K562 (cell line): ENCODE data around the gene RNU1-2. TPM values are rescaled to one million over a fixed set of nuclear protein-coding genes. Genes with fewer than 3 reads are reported as not detected.

Source experiments
- BRCA1 ChIP-seq, 2 experiments: fragments of 450-650 bp in 1 of 2; sonication (generic) in 1 of 2; formaldehyde crosslinking in 1 of 2; IDR thresholded peaks; 2 replicates each; pipeline versions ENCODE4 v1.5.0 to v1.6.1; 2017 to 2020; ENCODE audit warnings: mild to moderate bottlenecking in 1 of 2, missing genetic modification reagents in 1 of 2
- ERF ChIP-seq: fragments of 450-650 bp; formaldehyde crosslinking; IDR thresholded peaks from 2 replicates; pipeline ENCODE4 v1.4.0; 2020; ENCODE audit warnings: mild to moderate bottlenecking, mixed read lengths
- ETV5 ChIP-seq: sonication (generic); formaldehyde crosslinking; IDR thresholded peaks from 2 replicates; pipeline ENCODE4 v1.4.0; 2020; ENCODE audit warnings: low read depth, mild to moderate bottlenecking, missing genetic modification reagents
- GABPB2 ChIP-seq: fragments of 250-450 bp; sonication (Bioruptor Pico); conservative IDR thresholded peaks from 2 replicates; pipeline ENCODE4 v1.5.1; 2021; ENCODE audit warnings: mild to moderate bottlenecking
- GATAD2A ChIP-seq: fragments of 450-650 bp; IDR thresholded peaks from 2 replicates; pipeline ENCODE4 v1.6.1; 2017
- HMGN3 ChIP-seq: IDR thresholded peaks from 2 replicates; pipeline ENCODE4 v1.6.1; 2011; ENCODE audit warnings: borderline replicate concordance, low read depth, mild to moderate bottlenecking, mixed read lengths, low read length; ENCODE audit not compliant: insufficient read length; ENCODE audit errors: extremely low read depth
- KLF1 ChIP-seq: fragments of 450-650 bp; IDR thresholded peaks from 2 replicates; pipeline ENCODE4 v1.6.1; 2016; ENCODE audit warnings: missing genetic modification characterization, missing compliant biosample characterization
- MEF2A ChIP-seq: IDR thresholded peaks from 2 replicates; pipeline ENCODE4 v1.6.1; 2011; ENCODE audit warnings: low read depth, mild to moderate bottlenecking, low read length, moderate library complexity; ENCODE audit not compliant: control insufficient read depth
- POLR2B ChIP-seq: fragments of 450-650 bp; IDR thresholded peaks from 2 replicates; pipeline ENCODE4 v1.6.1; 2018; ENCODE audit warnings: low read depth; ENCODE audit not compliant: partially characterized antibody
- POLR2G ChIP-seq: fragments of 200-400 bp; formaldehyde crosslinking; IDR thresholded peaks from 2 replicates; pipeline ENCODE4 v1.6.1; 2017; ENCODE audit warnings: low read depth, mild to moderate bottlenecking, antibody characterized with exemption, low read length, moderate library complexity
- SUPT5H ChIP-seq: fragments of 450-650 bp; IDR thresholded peaks from 2 replicates; pipeline ENCODE4 v1.6.1; 2016
- TAL1 ChIP-seq: fragments of 450-650 bp; IDR thresholded peaks from 2 replicates; pipeline ENCODE4 v1.6.1; 2016; ENCODE audit warnings: mild to moderate bottlenecking
- TCF7L2 ChIP-seq: fragments of 150-350 bp; IDR thresholded peaks from 2 replicates; pipeline ENCODE4 v1.6.1; 2016; ENCODE audit warnings: low read depth, mild to moderate bottlenecking, low read length, moderate library complexity
- TFAM ChIP-seq: fragments of 250-450 bp; sonication (Bioruptor Pico); conservative IDR thresholded peaks from 2 replicates; pipeline ENCODE4 v1.5.0; 2021; ENCODE audit warnings: mild to moderate bottlenecking, moderate library complexity
- ZNF57 ChIP-seq: fragments of 450-650 bp; formaldehyde crosslinking; IDR thresholded peaks from 2 replicates; pipeline ENCODE4 v1.4.0; 2020; ENCODE audit warnings: mild to moderate bottlenecking, moderate library complexity
- ZNF589 ChIP-seq: fragments of 200-800 bp; sonication (Bioruptor generic); IDR thresholded peaks from 2 replicates; pipeline ENCODE4 v1.6.1; 2016; ENCODE audit warnings: low read depth, missing genetic modification characterization, missing compliant biosample characterization
- ZNF75A ChIP-seq: fragments of 450-650 bp; formaldehyde crosslinking; IDR thresholded peaks from 2 replicates; pipeline ENCODE4 v1.4.0; 2020; ENCODE audit warnings: mild to moderate bottlenecking
- ZNF79 ChIP-seq: fragments of 250-450 bp; sonication (Bioruptor Pico); IDR thresholded peaks from 2 replicates; pipeline ENCODE4 v1.4.0; 2020; ENCODE audit warnings: low read depth, mild to moderate bottlenecking, moderate library complexity
- polyA plus RNA-seq, 8 experiments: library from polyadenylated mRNA; depleted of rRNA in 4 of 8; stranded (reverse) in 5 of 8; unstranded in 3 of 8; fragments of >200 nt; fragmentation: Nextera tagmentation in 2 of 8; fragmentation: Illumina TruSeq in 1 of 8; extraction: Ambion mirVana in 2 of 8; extraction: Trizol in 1 of 8; gene quantifications; 2 replicates each; pipeline versions ENCODE4 v1.2.1 to v1.2.3, GENCODE V29; 2011 to 2014; ENCODE audit warnings: inconsistent platforms in 1 of 8, missing spikeins in 1 of 8
- total RNA-seq, 7 experiments: library from RNA; depleted of rRNA in 6 of 7; stranded (reverse); fragments of >200 nt in 6 of 7; fragmentation: Illumina TruSeq in 2 of 7; extraction: Trizol in 2 of 7; gene quantifications; 2 replicates each; pipeline versions ENCODE4 v1.2.1 to v1.2.3, GENCODE V29; 2011 to 2021; ENCODE audit warnings: low replicate concordance in 1 of 7
- TF ChIP-seq, protein P1 (sequence below): sonication (generic); formaldehyde crosslinking; IDR thresholded peaks from 2 replicates; pipeline ENCODE4 v1.4.0; 2020; ENCODE audit warnings: mild to moderate bottlenecking, missing genetic modification reagents
- TF ChIP-seq, protein P2 (sequence below): fragments of 450-650 bp; formaldehyde crosslinking; IDR thresholded peaks from 2 replicates; pipeline ENCODE4 v1.4.0; 2022; ENCODE audit warnings: missing genetic modification characterization
- TF ChIP-seq, protein P3 (sequence below), 2 experiments: IDR thresholded peaks; 2 replicates each; pipeline ENCODE4 v1.6.1; 2011; ENCODE audit warnings: borderline replicate concordance in 1 of 2, control low read depth in 1 of 2, low read depth in 1 of 2, low read length in 1 of 2, mild to moderate bottlenecking in 1 of 2, mixed read lengths in 1 of 2, moderate library complexity in 1 of 2; ENCODE audit not compliant: insufficient read depth in 1 of 2, insufficient read length in 1 of 2, poor library complexity in 1 of 2, severe bottlenecking in 1 of 2; ENCODE audit errors: extremely low read depth in 1 of 2
- TF ChIP-seq, protein P4 (sequence below): fragments of 450-650 bp; conservative IDR thresholded peaks from 2 replicates; pipeline ENCODE4 v1.6.1; 2016; ENCODE audit warnings: missing genetic modification characterization, low read depth, mild to moderate bottlenecking, missing compliant biosample characterization, moderate library complexity

Gene RNU1-2
- total and polyA plus RNA-seq, 9 of the 15 experiments (the other 6 are each of a cell fraction or from before 2014, with no cell fraction given) = under 0.01 to 32,823 (median 2,538) TPM; not detected in 4

DNA sequence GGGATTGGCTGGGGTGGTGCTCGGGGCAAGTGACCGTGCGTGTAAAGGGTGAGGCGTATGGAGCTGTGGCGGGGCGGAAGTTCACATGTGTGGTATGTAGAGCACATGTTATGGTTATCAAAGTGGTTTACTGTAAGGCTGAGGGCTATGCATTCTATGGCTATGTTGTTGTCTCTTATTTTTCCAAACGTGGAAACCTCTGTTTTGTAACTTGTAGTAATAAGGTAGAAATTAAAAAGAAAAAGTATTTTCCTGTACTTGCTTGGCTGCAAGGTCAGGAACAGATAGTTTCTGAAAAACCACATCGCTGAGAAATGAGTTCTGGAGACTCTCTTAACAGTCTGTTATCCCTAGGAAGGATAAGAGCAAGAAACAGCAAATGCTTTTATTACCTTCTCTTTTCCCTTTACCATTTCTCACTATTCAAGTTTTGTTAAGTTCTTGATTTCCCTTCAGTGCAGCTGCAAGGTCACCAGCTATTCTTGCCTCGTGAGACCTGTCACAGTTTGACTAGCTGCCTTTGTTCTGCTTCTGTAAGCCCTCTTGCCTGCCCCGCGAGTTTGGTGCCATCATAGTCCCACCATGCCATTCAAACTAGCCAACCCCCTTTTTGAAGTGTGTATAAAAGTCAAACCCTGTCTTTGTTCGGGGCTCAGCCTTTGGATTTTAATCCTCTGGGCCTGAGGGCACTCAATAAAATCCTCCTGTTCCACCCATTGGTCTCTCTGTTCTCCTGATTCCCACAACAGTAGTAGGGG lies 9.5 kb downstream of the RNU1-2 start (continued):
- TF ChIP-seq, protein P1, sequence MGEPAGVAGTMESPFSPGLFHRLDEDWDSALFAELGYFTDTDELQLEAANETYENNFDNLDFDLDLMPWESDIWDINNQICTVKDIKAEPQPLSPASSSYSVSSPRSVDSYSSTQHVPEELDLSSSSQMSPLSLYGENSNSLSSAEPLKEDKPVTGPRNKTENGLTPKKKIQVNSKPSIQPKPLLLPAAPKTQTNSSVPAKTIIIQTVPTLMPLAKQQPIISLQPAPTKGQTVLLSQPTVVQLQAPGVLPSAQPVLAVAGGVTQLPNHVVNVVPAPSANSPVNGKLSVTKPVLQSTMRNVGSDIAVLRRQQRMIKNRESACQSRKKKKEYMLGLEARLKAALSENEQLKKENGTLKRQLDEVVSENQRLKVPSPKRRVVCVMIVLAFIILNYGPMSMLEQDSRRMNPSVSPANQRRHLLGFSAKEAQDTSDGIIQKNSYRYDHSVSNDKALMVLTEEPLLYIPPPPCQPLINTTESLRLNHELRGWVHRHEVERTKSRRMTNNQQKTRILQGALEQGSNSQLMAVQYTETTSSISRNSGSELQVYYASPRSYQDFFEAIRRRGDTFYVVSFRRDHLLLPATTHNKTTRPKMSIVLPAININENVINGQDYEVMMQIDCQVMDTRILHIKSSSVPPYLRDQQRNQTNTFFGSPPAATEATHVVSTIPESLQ (CRISPR knock-in tag) = 0 out of 2 replicates have a peak, but pooled peaks have one; percentile 41
- TF ChIP-seq GABPB2 = peak; percentile 97
- TF ChIP-seq ZNF589 (CRISPR knock-in tag) = peak; percentile 80; the same call in 1 of the 2 replicates
- TF ChIP-seq KLF1 (tag) = peak; percentile 4; the same call in 1 of the 2 replicates
- TF ChIP-seq ERF (CRISPR knock-in tag) = peak; percentile 99
- TF ChIP-seq, protein P2, sequence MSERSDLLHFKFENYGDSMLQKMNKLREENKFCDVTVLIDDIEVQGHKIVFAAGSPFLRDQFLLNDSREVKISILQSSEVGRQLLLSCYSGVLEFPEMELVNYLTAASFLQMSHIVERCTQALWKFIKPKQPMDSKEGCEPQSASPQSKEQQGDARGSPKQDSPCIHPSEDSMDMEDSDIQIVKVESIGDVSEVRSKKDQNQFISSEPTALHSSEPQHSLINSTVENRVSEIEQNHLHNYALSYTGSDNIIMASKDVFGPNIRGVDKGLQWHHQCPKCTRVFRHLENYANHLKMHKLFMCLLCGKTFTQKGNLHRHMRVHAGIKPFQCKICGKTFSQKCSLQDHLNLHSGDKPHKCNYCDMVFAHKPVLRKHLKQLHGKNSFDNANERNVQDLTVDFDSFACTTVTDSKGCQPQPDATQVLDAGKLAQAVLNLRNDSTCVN = peak; percentile 100
- TF ChIP-seq, protein P3, sequence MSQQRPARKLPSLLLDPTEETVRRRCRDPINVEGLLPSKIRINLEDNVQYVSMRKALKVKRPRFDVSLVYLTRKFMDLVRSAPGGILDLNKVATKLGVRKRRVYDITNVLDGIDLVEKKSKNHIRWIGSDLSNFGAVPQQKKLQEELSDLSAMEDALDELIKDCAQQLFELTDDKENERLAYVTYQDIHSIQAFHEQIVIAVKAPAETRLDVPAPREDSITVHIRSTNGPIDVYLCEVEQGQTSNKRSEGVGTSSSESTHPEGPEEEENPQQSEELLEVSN (IDR thresholded peaks at IDR 0.05; ENCODE audit: borderline replicate concordance in 1 of 2, extremely low read depth in 1 of 2, insufficient read depth in 1 of 2, insufficient read length in 1 of 2, low read depth in 1 of 2, low read length in 1 of 2, poor library complexity in 1 of 2, severe bottlenecking in 1 of 2) = peak; percentile 8 to 9
- TF ChIP-seq TFAM (CRISPR knock-in tag) = no peak
- TF ChIP-seq HMGN3 = peak; percentile 79
- TF ChIP-seq SUPT5H = peak; percentile 99
- TF ChIP-seq TCF7L2 = peak; percentile 38; the same call in 1 of the 2 replicates
- TF ChIP-seq ZNF57 = peak; percentile 98
- TF ChIP-seq ETV5 (CRISPR knock-in tag) = peak; percentile 90
- TF ChIP-seq MEF2A = peak; percentile 91
- TF ChIP-seq ZNF79 (CRISPR knock-in tag) = no peak
- TF ChIP-seq BRCA1 (IDR thresholded peaks at IDR 0.05) = no peak
- no peak for TF ChIP-seq BRCA1 (CRISPR knock-in tag; IDR thresholded peaks at IDR 0.05)
- TF ChIP-seq GATAD2A = 0 out of 2 replicates have a peak, but pooled peaks have one; percentile 61
- TF ChIP-seq ZNF75A (CRISPR knock-in tag) = peak; percentile 76
- peak; percentile 97 for TF ChIP-seq POLR2G
- no peak; the same call in 1 of the 2 replicates for TF ChIP-seq TAL1
- TF ChIP-seq, protein P4, sequence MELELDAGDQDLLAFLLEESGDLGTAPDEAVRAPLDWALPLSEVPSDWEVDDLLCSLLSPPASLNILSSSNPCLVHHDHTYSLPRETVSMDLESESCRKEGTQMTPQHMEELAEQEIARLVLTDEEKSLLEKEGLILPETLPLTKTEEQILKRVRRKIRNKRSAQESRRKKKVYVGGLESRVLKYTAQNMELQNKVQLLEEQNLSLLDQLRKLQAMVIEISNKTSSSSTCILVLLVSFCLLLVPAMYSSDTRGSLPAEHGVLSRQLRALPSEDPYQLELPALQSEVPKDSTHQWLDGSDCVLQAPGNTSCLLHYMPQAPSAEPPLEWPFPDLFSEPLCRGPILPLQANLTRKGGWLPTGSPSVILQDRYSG (tag) = no peak
- TF ChIP-seq POLR2B = peak; percentile 100
